K562 (cell line): ENCODE results near the gene SMIM17.

Experiments used
- CHD4 ChIP-seq: fragments of 200-600 bp; sonication (generic); IDR thresholded peaks from 3 replicates; pipeline ENCODE4 v1.6.1; 2012; ENCODE audit warnings: low read depth, mild to moderate bottlenecking, mixed read lengths, low read length, inconsistent platforms; ENCODE audit not compliant: insufficient read depth, insufficient replicate concordance, poor library complexity, severe bottlenecking
- DIDO1 ChIP-seq: fragments of 450-650 bp; IDR thresholded peaks from 2 replicates; pipeline ENCODE4 v1.6.1; 2016; ENCODE audit warnings: low read depth, missing biosample characterization, missing genetic modification characterization
- EP300 ChIP-seq: IDR thresholded peaks from 2 replicates; pipeline ENCODE4 v1.6.1; 2012; ENCODE audit warnings: low read length, improper control_type of control experiment
- GABPA ChIP-seq: fragments of 200-800 bp; sonication (Bioruptor generic); conservative IDR thresholded peaks from 2 replicates; pipeline ENCODE4 v1.6.1; 2016; ENCODE audit warnings: low read depth, missing genetic modification characterization, missing compliant biosample characterization
- KLF13 ChIP-seq: fragments of 450-650 bp; IDR thresholded peaks from 2 replicates; pipeline ENCODE4 v1.6.1; 2016; ENCODE audit warnings: missing genetic modification characterization, low read depth, mild to moderate bottlenecking, missing compliant biosample characterization, moderate library complexity, borderline replicate concordance
- POLR2A ChIP-seq: fragments of 450-650 bp; conservative IDR thresholded peaks from 2 replicates; pipeline ENCODE4 v1.6.1; 2016
- POLR2AphosphoS5 ChIP-seq: IDR thresholded peaks from 2 replicates; pipeline ENCODE4 v1.6.1; 2011; ENCODE audit warnings: mild to moderate bottlenecking, low read depth, low read length, moderate library complexity; ENCODE audit not compliant: control insufficient read depth, insufficient read depth
- TCF7L2 ChIP-seq: fragments of 150-350 bp; IDR thresholded peaks from 2 replicates; pipeline ENCODE4 v1.6.1; 2016; ENCODE audit warnings: low read depth, mild to moderate bottlenecking, low read length, moderate library complexity
- UBTF ChIP-seq, 2 experiments: IDR thresholded peaks; 2 replicates each; pipeline ENCODE4 v1.6.1; 2012; ENCODE audit warnings: improper control_type of control experiment in 2 of 2, low read depth in 2 of 2, low read length in 2 of 2, borderline replicate concordance in 1 of 2
- VEZF1 ChIP-seq: fragments of 200-800 bp; sonication (Bioruptor generic); IDR thresholded peaks from 2 replicates; pipeline ENCODE4 v1.6.1; 2017; ENCODE audit warnings: missing genetic modification characterization, missing compliant biosample characterization
- ZBTB1 ChIP-seq: sonication (generic); formaldehyde crosslinking; IDR thresholded peaks from 2 replicates; pipeline ENCODE4 v1.8.1; 2023; ENCODE audit warnings: missing genetic modification reagents, low read depth, mild to moderate bottlenecking, borderline replicate concordance
- ZNF165 ChIP-seq: fragments of 250-450 bp; sonication (Bioruptor Pico); IDR thresholded peaks from 2 replicates; pipeline ENCODE4 v1.4.0; 2020; ENCODE audit warnings: borderline replicate concordance
- ZNF184 ChIP-seq: sonication (generic); formaldehyde crosslinking; IDR thresholded peaks from 2 replicates; pipeline ENCODE4 v1.5.0; 2020; ENCODE audit warnings: missing genetic modification reagents
- TF ChIP-seq, protein P1 (sequence below), 3 experiments: IDR thresholded peaks in 2 of 3; conservative IDR thresholded peaks in 1 of 3; 2 replicates each; pipeline ENCODE4 v1.5.1; 2011 to 2012; ENCODE audit warnings: low read length in 3 of 3, mild to moderate bottlenecking in 3 of 3, control low read depth in 2 of 3, improper control_type of control experiment in 1 of 3, inconsistent platforms in 1 of 3, low read depth in 1 of 3, mixed read lengths in 1 of 3, moderate library complexity in 1 of 3; ENCODE audit not compliant: insufficient read depth in 2 of 3

DNA sequence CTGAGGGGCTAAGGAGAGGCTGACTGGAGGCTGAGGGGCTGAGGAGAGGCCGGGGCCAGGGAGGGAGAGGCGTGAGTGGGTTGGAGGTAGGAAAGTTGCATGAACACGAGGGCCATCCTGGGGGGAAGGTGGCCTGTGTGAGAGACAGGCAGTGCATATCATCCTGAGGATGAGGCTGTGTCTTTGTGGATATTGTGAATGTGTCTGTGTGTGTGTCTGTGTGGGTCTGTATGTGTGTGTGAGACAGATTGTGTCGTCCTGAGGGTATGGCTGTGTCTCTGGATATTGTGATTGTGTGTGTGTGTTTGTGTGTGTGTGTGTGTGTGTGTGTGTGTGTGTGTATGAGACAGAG lies 47.4 kb upstream of the SMIM17 start:
- TF ChIP-seq UBTF (IDR thresholded peaks at IDR 0.05; ENCODE audit: borderline replicate concordance in 1 of 2, low read depth in 2 of 2, low read length in 2 of 2) = no peak
- no peak for TF ChIP-seq ZNF165 (CRISPR knock-in tag)
- no peak for TF ChIP-seq TCF7L2
- TF ChIP-seq, protein P1, sequence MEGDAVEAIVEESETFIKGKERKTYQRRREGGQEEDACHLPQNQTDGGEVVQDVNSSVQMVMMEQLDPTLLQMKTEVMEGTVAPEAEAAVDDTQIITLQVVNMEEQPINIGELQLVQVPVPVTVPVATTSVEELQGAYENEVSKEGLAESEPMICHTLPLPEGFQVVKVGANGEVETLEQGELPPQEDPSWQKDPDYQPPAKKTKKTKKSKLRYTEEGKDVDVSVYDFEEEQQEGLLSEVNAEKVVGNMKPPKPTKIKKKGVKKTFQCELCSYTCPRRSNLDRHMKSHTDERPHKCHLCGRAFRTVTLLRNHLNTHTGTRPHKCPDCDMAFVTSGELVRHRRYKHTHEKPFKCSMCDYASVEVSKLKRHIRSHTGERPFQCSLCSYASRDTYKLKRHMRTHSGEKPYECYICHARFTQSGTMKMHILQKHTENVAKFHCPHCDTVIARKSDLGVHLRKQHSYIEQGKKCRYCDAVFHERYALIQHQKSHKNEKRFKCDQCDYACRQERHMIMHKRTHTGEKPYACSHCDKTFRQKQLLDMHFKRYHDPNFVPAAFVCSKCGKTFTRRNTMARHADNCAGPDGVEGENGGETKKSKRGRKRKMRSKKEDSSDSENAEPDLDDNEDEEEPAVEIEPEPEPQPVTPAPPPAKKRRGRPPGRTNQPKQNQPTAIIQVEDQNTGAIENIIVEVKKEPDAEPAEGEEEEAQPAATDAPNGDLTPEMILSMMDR (IDR thresholded peaks at IDR 0.05 in 2 of 3, conservative IDR thresholded peaks at IDR 0.05 in 1 of 3; ENCODE audit: insufficient read depth in 2 of 3, low read depth in 1 of 3, low read length in 3 of 3) = no peak
- TF ChIP-seq EP300 = no peak
- TF ChIP-seq ZBTB1 (CRISPR knock-in tag) = no peak
- no peak for TF ChIP-seq GABPA (tag)
- TF ChIP-seq ZNF184 (CRISPR knock-in tag) = no peak
- TF ChIP-seq VEZF1 = no peak
- TF ChIP-seq POLR2AphosphoS5 = no peak
- no peak for TF ChIP-seq CHD4
- no peak for TF ChIP-seq POLR2A
- no peak for TF ChIP-seq KLF13 (tag)
- TF ChIP-seq DIDO1 = no peak
